HepG2 (cell line): ENCODE results near the gene SUPT4H1. TPM values are rescaled to one million over a fixed set of nuclear protein-coding genes. Genes with fewer than 3 reads are reported as not detected.
A peak's percentile ranks its signal among the peaks of the same experiment; 100 is the strongest.
"Not testable (repeated sequence)": the region's sequence is repeated elsewhere in the genome, so short reads cannot be mapped to it uniquely, and the experiment has no call there.

Source experiments
- ATAC-seq: fragments of 200-7000 bp; cut with Tn5 transposase; 3 replicates; pipeline ENCODE4 v1.9.1; 2020; ENCODE audit warnings: mild to moderate bottlenecking, moderate library complexity
- BruUV-seq: library from RNA; stranded (reverse); fragments of 400-500 nt; replicated peaks from 2 replicates; lab custom pipeline; 2021; lab: Mats Ljungman, UMichigan
- CTCF ChIA-PET: fragments of 300-600 bp; formaldehyde crosslinking; extraction: SDS; loops from one replicate; lab custom pipeline; 2021; ENCODE audit warnings: low total read pairs, inconsistent platforms, low intra/inter-chr PET ratio; lab: Yijun Ruan, JAX
- POLR2A ChIA-PET: fragments of 350-600 bp; sonication (Branson Sonifier 250); formaldehyde crosslinking; loops from one replicate; lab custom pipeline; 2020; ENCODE audit warnings: antibody characterized with exemption, inconsistent platforms; lab: Yijun Ruan, JAX
- DNase-seq: peaks from one replicate; pipeline ENCODE4 v3.0.0-alpha.2; 2015; ENCODE audit warnings: low spot score
- FAIRE-seq: peaks from 3 replicates; lab custom pipeline; 2011; peaks lifted over from hg19 to GRCh38; lab: Jason Lieb, UNC
- H2AFZ ChIP-seq: one replicate; pipeline ENCODE4 v1.6.1; 2011; ENCODE audit warnings: low read length, inconsistent platforms
- H3K27ac ChIP-seq: fragments of 300-600 bp; 3 replicates; pipeline ENCODE4 v1.8.0; 2011; ENCODE audit warnings: mixed run types, mild to moderate bottlenecking, mixed read lengths, low read length, inconsistent platforms; ENCODE audit not compliant: insufficient read depth; ENCODE audit errors: extremely low read length
- H3K27me3 ChIP-seq, 2 experiments: fragments of 200-600 bp in 1 of 2; 2 replicates in 1 of 2; 3 replicates in 1 of 2; pipeline versions ENCODE4 v1.6.0 to v1.8.0; 2011; ENCODE audit warnings: low read length in 2 of 2, mild to moderate bottlenecking in 2 of 2, moderate library complexity in 2 of 2, inconsistent platforms in 1 of 2; ENCODE audit not compliant: insufficient read depth in 2 of 2, control insufficient read depth in 1 of 2
- H3K36me3 ChIP-seq, 2 experiments: fragments of 200-600 bp in 1 of 2; replicated peaks in 1 of 2; 2 replicates in 1 of 2; 3 replicates in 1 of 2; pipeline versions ENCODE4 v1.5.1 to v1.8.0; 2011; ENCODE audit warnings: low read length in 2 of 2, inconsistent platforms in 1 of 2; ENCODE audit not compliant: insufficient read depth in 2 of 2, control insufficient read depth in 1 of 2
- H3K4me1 ChIP-seq: 2 replicates; pipeline ENCODE4 v1.5.1; 2012; ENCODE audit warnings: low read length, inconsistent platforms; ENCODE audit not compliant: insufficient read depth
- H3K4me2 ChIP-seq: 2 replicates; pipeline ENCODE4 v1.6.0; 2011; ENCODE audit warnings: low read depth, low read length, inconsistent platforms
- H3K4me3 ChIP-seq, 3 experiments: fragments of 200-600 bp in 1 of 3; sonication (generic), shearing (Covaris generic) in 1 of 3; replicated peaks in 1 of 3; 2 replicates each; pipeline ENCODE4 v1.5.1; 2011 to 2016; ENCODE audit warnings: low read length in 3 of 3, inconsistent platforms in 2 of 3, low read depth in 2 of 3, mild to moderate bottlenecking in 2 of 3, control low read depth in 1 of 3, mixed read lengths in 1 of 3; ENCODE audit not compliant: insufficient read depth in 1 of 3
- H3K79me2 ChIP-seq: one replicate; pipeline ENCODE4 v1.6.1; 2011; ENCODE audit warnings: low read length, inconsistent platforms; ENCODE audit not compliant: insufficient read depth
- H3K9ac ChIP-seq: 2 replicates; pipeline ENCODE4 v1.6.0; 2011; ENCODE audit warnings: mild to moderate bottlenecking, low read depth, low read length, inconsistent platforms; ENCODE audit not compliant: insufficient read depth
- H3K9me3 ChIP-seq: 2 replicates; pipeline ENCODE4 v1.5.1; 2012; ENCODE audit warnings: mild to moderate bottlenecking, low read length
- H4K20me1 ChIP-seq: 2 replicates; pipeline ENCODE4 v1.6.0; 2011; ENCODE audit warnings: inconsistent platforms, mild to moderate bottlenecking, low read length, moderate library complexity; ENCODE audit not compliant: insufficient read depth
- POLR2G ChIP-seq: fragments of 200-400 bp; formaldehyde crosslinking; IDR thresholded peaks from 2 replicates; pipeline ENCODE4 v1.6.1; 2018; ENCODE audit warnings: mild to moderate bottlenecking, low read depth, low read length, moderate library complexity
- ZNF788 ChIP-seq: sonication (generic); formaldehyde crosslinking; IDR thresholded peaks from 2 replicates; pipeline ENCODE4 v1.5.0; 2020; ENCODE audit warnings: mild to moderate bottlenecking, missing genetic modification reagents, borderline replicate concordance
- WGBS: methylation state at CpG from one replicate; pipeline ENCODE4 v1.1.6; 2017; ENCODE audit warnings: low lambda C conversion rate; 5-methylcytosine and 5-hydroxymethylcytosine counted together
- in situ Hi-C: cut with HindIII; loops from 2 replicates; pipeline ENCODE4 v1.10.0; 2017; ENCODE audit warnings: low pct_unique_long_range_greater_than_20kb; ENCODE audit not compliant: extremely low pct_ligation_motif_present
- intact Hi-C: fragments of 100-400 bp; cut with micrococcal nuclease; formaldehyde crosslinking; loops from one replicate; pipeline ENCODE4 v1.10.0; 2022; ENCODE audit not compliant: unreplicated experiment
- polyA plus RNA-seq, 8 experiments: library from polyadenylated mRNA; depleted of rRNA in 3 of 8; stranded (reverse) in 7 of 8; unstranded in 1 of 8; fragments of >200 nt; fragmentation: Illumina TruSeq in 4 of 8; extraction: Trizol in 4 of 8; gene quantifications; 2 replicates each; pipeline versions ENCODE4 v1.2.1 to v1.2.3, GENCODE V29; 2011 to 2016; ENCODE audit warnings: low read depth in 4 of 8, missing spikeins in 1 of 8, mixed read lengths in 1 of 8; ENCODE audit not compliant: insufficient read depth in 1 of 8
- total RNA-seq, 5 experiments: library from RNA; depleted of rRNA; stranded (reverse); fragments of >200 nt; fragmentation: Illumina TruSeq; extraction: Trizol; gene quantifications; 2 replicates each; pipeline ENCODE4 v1.2.3, GENCODE V29; 2016; ENCODE audit warnings: low read depth in 1 of 5

Gene SUPT4H1
- total and polyA plus RNA-seq, 2 of the 13 experiments (the other 11 are each of a cell fraction or from before 2014, with no cell fraction given), result 155 to 244 TPM

DNA sequence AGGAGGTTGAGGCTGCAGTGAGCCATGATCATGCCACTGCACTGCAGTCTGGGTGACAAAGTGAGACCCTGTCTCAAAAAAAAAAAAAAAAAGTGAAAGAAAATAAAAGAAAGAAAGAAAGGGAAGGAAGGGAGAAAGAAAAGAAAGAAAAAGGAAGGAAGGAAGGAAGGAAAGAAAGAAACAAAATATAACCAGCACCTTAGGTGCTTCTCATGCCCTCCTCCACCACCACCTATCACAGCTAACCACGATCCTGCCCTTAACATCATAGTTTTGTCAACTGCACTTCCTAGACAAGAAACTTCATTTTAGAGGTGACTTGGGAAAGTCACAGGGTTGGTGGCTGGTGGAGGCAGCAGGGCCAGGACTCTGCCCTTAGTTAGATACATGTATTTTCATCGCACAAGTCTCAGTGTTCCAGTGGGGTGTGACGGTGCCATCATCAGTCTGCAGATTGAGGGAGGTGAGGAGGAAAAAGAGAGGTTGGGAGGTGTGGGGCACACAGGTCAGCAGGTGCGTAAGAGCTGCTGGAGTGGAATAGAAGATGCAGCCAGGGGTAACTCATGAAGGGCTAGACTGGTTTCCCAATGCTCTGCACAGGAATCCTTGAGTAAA is 10.0 kb downstream of the SUPT4H1 start:
- H3K4me3 ChIP-seq, result no peak overlapping the region
- H4K20me1 ChIP-seq, result no peaks in the 10 kb centered on the region
- intact Hi-C loops (no loop called here), in situ Hi-C loops (no loop called here)
- H3K9me3 ChIP-seq, result no peaks in the 10 kb centered on the region
- WGBS, result 95% methylated on average over 4 of the region's 4 CpGs
- no peak overlapping the region for H3K4me2 ChIP-seq
- no peak for ATAC-seq
- CTCF ChIA-PET, result no interaction called here
- no peaks in the 10 kb centered on the region for H3K79me2 ChIP-seq
- DNase-seq, result no peak
- H2AFZ ChIP-seq, result no peak overlapping the region
- TF ChIP-seq POLR2G (peak; percentile 43), ZNF788 (no peak)
- TF ChIP-seq, all 625 proteins: peak for 1
- peaks cover 19 to 33% of the 10 kb centered on the region in 2 experiments for H3K36me3 ChIP-seq
- H3K27ac ChIP-seq, result no peak overlapping the region
- FAIRE-seq, result no peak
- POLR2A ChIA-PET, result interaction anchor here (0.7 to 5.3 kb wide), 5 partner anchors 10 to 75 kb away, joined by 3 to 26 read pairs (median 11); partner anchors contain the start of genes RNF43 and SUPT4H1
- no TSS peak for BruUV-seq
- H3K9ac ChIP-seq, result no peak overlapping the region
- no peaks in the 10 kb centered on the region for H3K27me3 ChIP-seq
- H3K4me1 ChIP-seq, result peaks cover 28% of the 10 kb centered on the region

DNA sequence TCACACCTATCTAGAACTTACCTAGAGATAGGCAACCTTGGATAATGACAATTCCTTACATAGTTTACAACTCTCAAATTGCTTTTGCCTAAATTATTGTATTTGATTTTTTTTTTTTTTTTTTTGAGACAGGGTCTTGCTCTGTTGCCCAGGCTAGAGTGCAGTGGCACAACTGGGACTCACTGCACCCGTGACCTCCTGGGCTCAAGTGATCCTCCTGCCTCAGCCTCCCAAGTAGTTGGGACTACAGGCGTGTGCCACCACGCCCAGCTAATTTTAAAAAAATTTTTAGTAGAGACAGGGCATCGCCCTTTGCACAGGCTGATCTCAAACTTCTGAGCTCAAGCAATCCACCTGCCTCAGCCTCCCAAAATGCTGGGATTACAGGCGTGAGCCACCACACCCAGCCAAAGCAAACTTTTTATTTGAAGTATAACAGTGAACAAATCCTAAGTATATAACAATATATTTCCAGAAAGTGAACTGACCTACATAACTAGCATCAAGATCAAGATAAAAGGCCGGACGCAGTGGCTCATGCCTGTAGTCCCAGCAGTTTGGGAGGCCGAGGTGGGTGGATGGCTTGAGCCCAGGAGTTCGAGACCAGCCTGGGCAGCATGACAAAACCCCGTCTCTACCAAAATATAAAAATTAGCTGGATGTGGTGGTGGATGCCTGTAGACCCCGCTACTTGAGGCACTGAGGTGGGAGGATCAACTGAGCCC is 10.7 kb downstream of the SUPT4H1 start:
- H3K4me2 ChIP-seq, H3K9ac ChIP-seq, H4K20me1 ChIP-seq, intact Hi-C loops, CTCF ChIA-PET, H2AFZ ChIP-seq, ATAC-seq, H3K79me2 ChIP-seq, in situ Hi-C loops, H3K27ac ChIP-seq, H3K9me3 ChIP-seq, H3K27me3 ChIP-seq, BruUV-seq, DNase-seq, FAIRE-seq, H3K4me3 ChIP-seq: not testable (repeated sequence)
- WGBS, result 97% methylated on average over 11 of the region's 11 CpGs
- Histone ChIP-seq H3K36me3 (peaks cover 14 to 26% of the 10 kb centered on the region in 2 experiments), H3K4me1 (peaks cover 34% of the 10 kb centered on the region)
- POLR2A ChIA-PET, result interaction anchor here (0.7 to 5.3 kb wide), 5 partner anchors 11 to 76 kb away, joined by 3 to 26 read pairs (median 19); partner anchors contain the start of genes RNF43 and SUPT4H1
